ENCODE results near the gene ULK4. TPM values are rescaled to one million over a fixed set of nuclear protein-coding genes. Genes with fewer than 3 reads are reported as not detected.

Gene ULK4
- total and polyA plus RNA-seq, 2 of the 8 experiments (the other 6 are each of a cell fraction or from before 2014, with no cell fraction given), result 3.0 to 10.8 TPM

DNA sequence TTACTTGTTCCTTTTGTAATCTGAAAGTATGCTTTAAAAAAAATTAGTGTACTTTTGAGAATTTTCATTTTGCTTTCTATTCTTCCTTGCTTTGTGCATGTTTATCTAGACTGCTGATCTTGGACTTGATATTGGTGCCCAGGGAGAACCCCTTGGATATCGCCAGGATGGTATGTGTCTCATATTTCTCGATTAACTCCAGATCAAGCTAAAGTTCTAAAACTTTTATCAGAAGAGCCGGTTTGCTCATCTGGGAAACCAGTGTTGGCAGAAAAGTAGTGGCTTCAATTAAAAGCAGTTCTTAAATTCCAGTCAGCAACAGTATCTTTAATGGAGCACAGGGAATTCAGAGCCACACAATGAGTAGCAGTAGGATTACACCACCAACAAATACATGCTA is 724.0 kb downstream of the ULK4 start:
- no peak overlapping the region for H3K4me2 ChIP-seq (ENCODE audit: insufficient read depth in 1 of 2, low read depth in 2 of 2, low read length in 2 of 2)
- H3K79me2 ChIP-seq (ENCODE audit: control insufficient read depth in 1 of 2, insufficient read depth in 2 of 2, low read length in 2 of 2), result no peaks in the 10 kb centered on the region; a peak in 1 of 4 replicates
- no peaks in the 10 kb centered on the region for H3K9me3 ChIP-seq (ENCODE audit: insufficient read depth in 2 of 2, low read depth in 1 of 2, low read length in 1 of 2)
- H3K4me3 ChIP-seq (ENCODE audit: extremely low read depth in 1 of 4, insufficient read depth in 2 of 4, low read depth in 3 of 4, low read length in 4 of 4), result no peak overlapping the region
- no peak overlapping the region for H2AFZ ChIP-seq (ENCODE audit: low read length)
- no peak overlapping the region for H2BK5ac ChIP-seq (ENCODE audit: low read depth, low read length)
- peaks cover 36 to 94% (median 57%) of the 10 kb centered on the region in 4 experiments for H3K36me3 ChIP-seq (ENCODE audit: control insufficient read depth in 2 of 4, insufficient read depth in 4 of 4, low read length in 3 of 4)
- no peak overlapping the region for H3K18ac ChIP-seq (ENCODE audit: extremely low read depth, low read length)
- DNase-seq (ENCODE audit: low read depth in 1 of 2, low spot score in 2 of 2), result no peak
- no peaks in the 10 kb centered on the region for H3K23me2 ChIP-seq (ENCODE audit: low read depth, low read length)
- no peak overlapping the region for H3K27ac ChIP-seq (ENCODE audit: low read depth, low read length)
- CTCF ChIA-PET (ENCODE audit: partially characterized antibody), result interaction anchor here (1.4 kb wide), 1 partner anchor 650 kb away, joined by 3 read pairs; no protein-coding TSS in a partner anchor
- no peak for FAIRE-seq
- TF ChIP-seq POLR2A (IDR thresholded peaks at IDR 0.05; ENCODE audit: control extremely low read depth in 1 of 2, low read depth in 2 of 2, low read length in 2 of 2), result no peak
- H3K27me3 ChIP-seq (replicated peaks in 1 of 4; ENCODE audit: control insufficient read depth in 3 of 4, extremely low read depth in 1 of 4, insufficient read depth in 3 of 4, low read length in 3 of 4), result no peaks in the 10 kb centered on the region
- peaks cover 2 to 8% of the 10 kb centered on the region in 2 experiments for H4K20me1 ChIP-seq (replicated peaks in 1 of 2; ENCODE audit: control insufficient read depth in 1 of 2, insufficient read depth in 2 of 2, low read length in 2 of 2)
- peaks cover 0 to 11% (median 5%) of the 10 kb centered on the region in 4 experiments; a peak in 4 of 7 replicates for H3K4me1 ChIP-seq (replicated peaks in 1 of 4; ENCODE audit: control insufficient read depth in 3 of 4, insufficient read depth in 4 of 4, low read length in 3 of 4)
- no peak overlapping the region for H2BK12ac ChIP-seq (ENCODE audit: low read depth, low read length)
- H4K91ac ChIP-seq (replicated peaks; ENCODE audit: insufficient read length, low read length), result no peak overlapping the region
- H2BK120ac ChIP-seq (replicated peaks; ENCODE audit: low read depth, low read length), result no peak overlapping the region
- no peak overlapping the region for H2BK15ac ChIP-seq (ENCODE audit: low read length)
- no peak overlapping the region for H2AK5ac ChIP-seq (ENCODE audit: low read depth, low read length)
- no peak overlapping the region for H3K23ac ChIP-seq (ENCODE audit: insufficient read length)
- H4K8ac ChIP-seq (ENCODE audit: extremely low read depth, insufficient read depth, low read length), result no peak overlapping the region
- no peak overlapping the region for H3K56ac ChIP-seq (replicated peaks; ENCODE audit: insufficient read length, low read depth, low read length)
- no peak overlapping the region for H3K9ac ChIP-seq (replicated peaks in 1 of 4; ENCODE audit: extremely low read depth in 1 of 4, low read depth in 3 of 4, low read length in 3 of 4)
- no peak overlapping the region for H3K14ac ChIP-seq (ENCODE audit: insufficient read length)
- no peaks in the 10 kb centered on the region for H3K79me1 ChIP-seq (ENCODE audit: low read depth, low read length)
- no peak overlapping the region for H3K4ac ChIP-seq (replicated peaks; ENCODE audit: insufficient read length, low read depth, low read length)
- WGBS, 2 experiments (ENCODE audit: extremely low coverage in 1 of 2, insufficient coverage in 1 of 2, insufficient read length in 1 of 2, insufficient replicate concordance in 2 of 2, low coverage in 1 of 2, low lambda C conversion rate in 2 of 2, missing lambda C conversion rate in 1 of 2), result 93% methylated on average over 3 of the region's 3 CpGs; no CpG with 5 or more reads in 1 of the 2 experiments
- POLR2A ChIA-PET (ENCODE audit: partially characterized antibody), result no interaction called here
- H2BK20ac ChIP-seq (ENCODE audit: low read length), result no peak overlapping the region
- no peak overlapping the region for H4K5ac ChIP-seq (ENCODE audit: insufficient read length, low read depth, low read length)

Measured in H1 (cell line).